Sciatic nerve (tissue), 2 donors: Measurements from ENCODE around the gene GNGT2. TPM values are rescaled to one million over a fixed set of nuclear protein-coding genes. Genes with fewer than 3 reads are reported as not detected.
A peak's percentile ranks its signal among the peaks of the same experiment; 100 is the strongest.

Source experiments
- ATAC-seq: fragments of 200-7000 bp; cut with Tn5 transposase; one replicate; pipeline ENCODE4 v1.9.1; 2020; ENCODE audit warnings: mild to moderate bottlenecking, moderate library complexity
- DNase-seq: peaks from one replicate; pipeline ENCODE4 v3.0.0-alpha.2; 2020; ENCODE audit warnings: low spot score
- intact Hi-C: fragments of 100-400 bp; cut with DNase I; formaldehyde crosslinking; loops from one replicate; pipeline ENCODE4 v1.14.2; 2022
- total RNA-seq: library from RNA; stranded (reverse); fragmentation: NEBNext Ultra II Directional; extraction: Animal tissue kit (Norgen Biotek cat#: 25700); gene quantifications from one replicate; pipeline ENCODE4 v1.2.1, GENCODE V29; 2021
- donor health status: DM: no; HTN: no; CAD: no.
- donor health status: DM: no; HTN: no; CAD: no.

Gene GNGT2
- total RNA-seq, result 1.3 TPM

DNA sequence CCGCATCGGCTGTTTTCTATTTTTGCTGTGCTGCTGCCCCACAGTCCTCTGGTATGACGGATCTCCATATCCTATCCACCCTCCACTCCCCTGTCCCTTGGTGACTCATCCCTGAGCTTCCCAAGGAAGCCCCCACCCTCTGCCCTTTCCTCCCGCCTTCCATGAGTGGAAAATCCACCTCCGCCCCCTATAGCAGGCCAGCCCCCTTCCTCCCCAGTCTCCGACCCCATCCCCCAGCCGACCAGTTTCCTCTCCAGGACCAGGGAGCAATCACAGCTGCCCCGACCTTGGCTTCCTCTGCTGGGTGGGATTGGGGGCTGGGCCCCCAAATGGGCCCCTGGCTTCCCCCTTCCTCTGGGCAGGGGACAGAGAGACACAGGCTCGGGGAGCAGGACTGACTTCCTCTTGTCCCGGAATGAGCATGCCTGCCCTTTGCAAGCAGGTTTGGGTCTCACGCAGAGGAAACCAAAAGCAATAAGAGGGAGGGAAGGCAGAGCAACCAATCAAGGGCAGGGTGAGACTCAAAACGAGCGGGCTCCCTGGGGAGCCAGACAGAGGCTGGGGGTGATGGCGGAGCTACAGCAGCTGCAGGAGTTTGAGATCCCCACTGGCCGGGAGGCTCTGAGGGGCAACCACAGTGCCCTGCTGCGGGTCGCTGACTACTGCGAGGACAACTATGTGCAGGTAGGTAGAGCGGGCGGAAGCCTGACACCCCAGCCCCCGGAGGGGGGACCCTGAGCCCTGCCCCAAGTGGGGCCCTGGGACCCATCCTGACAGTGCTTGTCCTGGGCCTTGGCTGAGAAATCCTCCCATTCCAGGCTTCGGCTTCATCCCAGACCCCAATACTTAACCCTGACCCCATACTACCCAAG is at the start of gene GNGT2, which contains the start of gene ABI3:
Gene GNGT2 (minus strand): TSS at position 417 of the 872 bp plus-strand sequence. CDS start 3,152 bp downstream, outside the sequence.
Gene ABI3 (plus strand): TSS at position 550 of the 872 bp plus-strand sequence. CDS start 18 bp downstream, at position 568.
- ATAC-seq (peak; percentile 78), DNase-seq (no peak)
- intact Hi-C loops, result no loop called here

DNA sequence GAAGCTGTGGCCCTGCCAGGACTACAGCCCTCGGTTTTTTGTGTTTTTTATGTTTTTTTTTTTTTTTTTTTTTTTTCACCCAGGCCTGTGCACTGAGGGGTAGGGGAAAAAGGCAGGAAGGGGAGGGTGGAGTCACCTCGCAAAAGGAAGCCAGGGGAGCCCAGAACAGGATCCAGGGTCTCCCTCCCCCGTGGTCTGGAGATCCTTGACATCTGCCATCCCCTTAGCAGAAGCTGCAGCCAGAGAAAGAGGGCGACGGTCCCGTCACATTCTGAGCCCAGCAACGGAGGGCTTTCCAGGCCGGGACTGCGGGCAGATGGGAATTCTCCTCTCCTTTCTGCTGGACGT is 49.3 kb upstream of the GNGT2 start:
- DNase-seq (no peak), ATAC-seq (peak; percentile 16)
- intact Hi-C loops, result no loop called here

DNA sequence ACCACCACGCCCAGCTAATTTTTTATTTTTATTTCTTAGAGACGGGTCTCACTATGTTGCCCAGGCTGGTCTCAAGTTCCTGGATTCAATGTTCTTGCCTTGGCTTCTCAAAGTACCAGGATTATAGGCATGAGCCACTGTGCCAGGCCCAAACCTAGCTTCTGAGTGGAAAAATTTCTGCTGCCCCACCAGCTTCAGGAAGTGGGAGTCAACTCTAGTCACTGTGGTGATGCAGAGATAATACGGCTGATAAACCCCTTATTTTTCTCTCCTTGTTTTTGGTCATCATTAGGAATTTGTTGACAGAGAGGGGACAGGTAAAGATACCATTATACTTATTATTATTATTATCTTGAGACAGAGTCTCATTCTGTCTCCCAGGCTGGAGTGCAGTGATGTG is 48.0 kb upstream of the GNGT2 start:
- ATAC-seq (no peak), DNase-seq (no peak)
- intact Hi-C loops, result no loop called here

DNA sequence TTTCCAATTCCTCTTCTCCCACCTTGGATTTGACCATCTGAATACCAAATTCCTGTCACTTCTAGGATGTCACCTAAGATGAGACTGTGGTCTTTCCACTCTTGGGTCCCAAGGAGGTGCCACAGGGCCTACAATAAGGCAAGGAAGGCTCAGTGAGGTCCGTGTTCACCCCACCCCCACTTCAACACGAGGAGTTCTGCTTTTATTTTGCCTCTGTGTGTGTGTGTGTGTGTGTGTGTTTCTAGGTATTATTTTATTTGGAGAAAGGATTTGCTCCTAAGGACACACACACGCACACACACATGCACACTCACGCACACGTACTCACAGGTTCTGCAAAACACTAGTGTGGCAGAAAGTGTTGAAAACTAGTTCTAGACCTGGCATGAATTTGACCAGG is 44.8 kb upstream of the GNGT2 start:
- no peak for DNase-seq
- no peak for ATAC-seq
- intact Hi-C loops, result no loop called here

DNA sequence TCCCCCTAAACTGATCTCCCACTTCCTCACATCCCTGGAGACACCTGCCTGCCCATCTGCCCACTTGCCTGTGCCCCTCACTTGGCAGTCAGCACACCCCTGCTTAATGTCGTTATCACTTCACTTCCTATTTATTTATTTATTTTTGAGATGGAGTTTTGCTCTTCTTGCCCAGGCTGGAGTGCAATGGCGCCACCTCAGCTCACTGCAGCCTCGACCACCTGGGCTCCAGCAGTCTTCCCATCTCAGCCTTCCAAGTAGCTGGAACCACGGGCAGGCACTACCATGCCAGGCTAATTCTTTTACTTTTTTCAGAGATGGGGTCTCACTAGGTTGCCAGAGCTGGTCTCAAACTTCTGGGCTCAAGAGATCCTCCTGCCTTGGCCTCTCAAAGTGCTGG is 43.7 kb upstream of the GNGT2 start:
- DNase-seq, result no peak
- intact Hi-C loops, result no loop called here
- ATAC-seq, result no peak

DNA sequence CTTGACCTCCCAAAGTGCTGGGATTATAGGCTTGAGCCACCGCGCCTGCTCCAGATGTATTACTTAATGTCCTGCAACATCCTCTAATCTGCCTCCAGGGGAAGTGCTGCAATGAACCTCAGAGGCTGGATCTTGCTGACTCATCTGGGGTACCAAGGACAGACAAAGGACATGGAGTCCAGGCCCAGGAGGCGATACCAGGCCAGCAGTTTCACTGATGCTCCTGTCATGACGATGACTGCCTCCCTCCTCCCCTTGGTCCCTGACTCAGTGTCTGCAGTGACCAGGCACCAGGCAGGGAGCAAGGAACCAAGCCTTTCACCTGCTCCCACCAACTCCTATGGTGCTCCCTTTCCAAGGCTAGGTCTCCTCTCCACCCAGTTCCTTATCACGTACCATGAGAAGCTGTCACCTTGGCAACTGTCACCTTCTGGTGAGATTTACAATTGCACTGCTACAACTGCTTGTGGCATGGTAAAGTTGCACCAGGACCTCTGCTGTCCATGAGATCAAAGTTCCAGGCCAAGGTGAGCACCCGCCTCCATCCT is 41.8 kb upstream of the GNGT2 start:
- DNase-seq (no peak), ATAC-seq (no peak)
- intact Hi-C loops, result no loop called here

DNA sequence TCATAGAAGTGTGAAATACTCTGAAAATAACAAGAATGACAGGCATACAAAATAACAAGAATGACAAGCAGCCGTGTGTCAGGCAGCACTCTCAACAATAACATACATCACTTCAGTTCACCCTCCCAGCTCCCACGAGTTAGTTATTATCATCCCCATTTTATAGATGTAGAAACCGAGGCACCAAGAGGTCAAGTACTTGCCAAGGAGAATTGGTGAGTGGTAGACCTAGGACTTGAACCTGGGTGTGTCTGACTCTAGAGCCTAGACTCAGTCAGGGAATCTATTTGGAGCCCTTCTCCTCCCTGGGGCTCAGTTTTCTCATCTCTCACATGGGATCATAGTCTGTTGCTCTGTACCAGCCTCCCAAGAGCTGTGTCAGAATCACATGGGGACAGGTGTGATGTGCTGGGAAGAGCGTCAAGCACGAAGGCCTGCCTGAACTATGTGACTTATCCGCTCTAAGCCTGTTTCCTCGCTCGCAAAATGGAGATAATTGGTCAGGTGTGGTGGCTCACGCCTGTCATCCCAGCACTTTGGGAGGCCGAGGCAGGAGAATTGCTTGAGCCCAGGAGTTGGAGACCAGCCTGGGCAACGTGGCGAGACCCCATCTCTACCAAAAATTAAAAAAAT is 39.6 kb upstream of the GNGT2 start:
- DNase-seq (no peak), ATAC-seq (no peak)
- intact Hi-C loops, result no loop called here

DNA sequence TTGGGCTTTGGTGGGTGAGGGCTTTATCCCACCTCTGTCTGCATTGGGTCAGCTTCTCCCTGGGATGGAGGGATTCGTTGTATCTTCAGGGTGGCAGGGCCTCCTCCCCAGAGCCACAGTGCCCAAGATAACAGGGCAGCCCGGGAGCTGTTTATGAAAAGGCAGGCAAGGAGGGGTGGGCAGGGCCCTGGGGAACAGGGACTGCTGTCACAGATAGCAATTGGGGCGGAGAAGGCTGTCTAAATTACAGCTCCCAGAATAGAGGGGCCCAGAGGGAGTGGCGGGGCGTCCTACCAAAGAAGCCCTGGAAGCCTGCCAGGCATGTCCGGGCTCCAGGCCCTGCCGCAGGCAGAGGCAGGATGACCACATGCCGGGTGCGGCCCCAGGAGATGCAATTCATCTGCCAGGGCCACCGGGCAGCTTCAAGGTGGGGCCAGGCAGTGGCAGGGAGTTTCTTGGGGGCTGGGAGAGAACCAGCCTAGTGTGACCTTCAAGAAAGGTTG is 39.0 kb upstream of the GNGT2 start:
- DNase-seq, result no peak
- intact Hi-C loops, result no loop called here
- ATAC-seq, result peak; percentile 34

DNA sequence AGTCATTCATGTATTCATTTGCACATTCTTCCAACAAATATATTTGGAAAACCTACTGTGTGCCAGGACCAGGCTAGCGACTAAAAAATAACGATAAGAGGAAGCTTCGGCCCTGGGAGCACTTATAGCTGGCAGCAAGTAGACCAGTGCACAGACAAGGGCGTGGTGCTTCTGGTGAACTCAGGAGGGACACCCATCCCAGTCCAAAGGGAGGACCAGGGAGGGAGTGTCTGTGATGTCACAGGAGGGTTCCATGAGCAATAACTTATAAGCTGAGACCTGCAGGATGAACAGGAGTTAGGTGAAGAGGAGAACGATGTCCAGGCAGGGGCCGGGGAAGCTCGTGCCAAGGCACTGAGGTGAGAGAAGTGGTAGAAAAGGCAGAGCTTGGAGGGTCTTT is 37.6 kb upstream of the GNGT2 start:
- intact Hi-C loops, result no loop called here
- ATAC-seq (no peak), DNase-seq (no peak)

DNA sequence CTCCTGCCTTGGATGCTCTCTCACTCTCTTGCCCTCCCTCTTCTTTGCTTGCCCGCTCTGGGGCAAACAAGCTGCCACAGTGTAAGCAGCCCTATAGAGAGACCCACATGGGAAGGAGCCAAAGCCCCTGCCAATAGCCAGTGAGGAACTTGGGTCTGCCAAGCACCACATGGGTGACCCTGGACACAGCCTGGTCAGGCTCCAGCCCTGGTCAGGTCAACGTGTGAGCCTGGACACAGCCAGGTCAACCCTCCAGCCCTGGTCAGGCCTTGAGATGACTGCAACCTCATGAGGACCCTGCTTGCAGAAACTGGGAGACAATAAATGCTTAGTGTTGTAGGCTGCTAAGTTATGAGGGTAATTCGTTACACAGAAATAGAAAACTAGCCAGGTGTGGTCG is 34.5 kb upstream of the GNGT2 start:
- DNase-seq (no peak), ATAC-seq (no peak)
- intact Hi-C loops, result no loop called here

DNA sequence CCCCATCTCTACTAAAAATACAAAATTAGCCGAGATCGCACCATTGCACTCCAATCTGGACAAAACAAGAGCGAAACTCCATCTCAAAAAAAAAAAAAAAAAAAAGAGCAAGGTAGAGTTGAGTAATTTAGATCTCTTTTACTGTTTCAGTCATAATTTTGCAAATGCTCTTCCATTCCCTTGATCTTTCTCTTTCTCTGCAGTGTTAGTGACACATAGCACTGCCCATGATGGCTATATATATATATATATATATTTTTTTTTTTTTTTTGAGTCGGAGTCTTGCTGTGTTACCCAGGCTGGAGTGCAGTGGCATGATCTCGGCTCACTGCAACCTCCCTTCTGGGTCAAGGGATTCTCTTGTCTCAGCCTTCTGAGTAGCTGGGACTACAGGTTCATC is 32.4 kb upstream of the GNGT2 start:
- intact Hi-C loops, result no loop called here
- ATAC-seq (no peak), DNase-seq (no peak)

DNA sequence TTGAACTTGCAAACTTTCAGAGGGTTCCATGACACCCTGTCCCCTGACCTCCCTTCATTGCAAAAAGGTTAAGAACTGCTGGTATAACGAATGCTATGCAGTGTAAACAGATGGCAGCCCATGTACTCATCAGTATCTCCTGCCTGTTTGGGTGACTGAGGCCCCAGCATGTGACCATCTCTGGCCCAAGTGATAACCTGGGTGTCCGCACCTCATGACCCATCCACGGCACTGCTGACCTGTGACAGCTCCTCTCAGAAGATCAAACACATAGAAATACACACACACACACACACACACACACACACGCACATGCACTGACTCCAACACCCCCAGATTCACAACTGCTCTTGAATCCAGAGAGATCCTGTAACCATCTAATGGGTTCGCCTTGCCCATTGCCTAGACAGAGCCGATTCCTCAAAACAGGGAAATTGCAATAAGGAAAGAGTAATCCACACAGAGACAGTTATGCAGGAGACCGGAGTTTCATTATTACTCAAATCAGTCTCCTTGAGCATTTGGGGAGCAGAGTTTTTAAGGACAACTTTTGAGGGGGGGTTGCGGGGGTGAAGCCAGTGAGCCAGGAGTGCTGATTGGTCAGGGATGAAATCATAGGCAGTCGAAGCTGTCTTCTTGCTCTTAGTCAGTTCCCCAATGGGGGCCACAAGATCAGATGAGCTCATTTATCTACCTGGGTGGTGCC is 31.5 kb upstream of the GNGT2 start:
- DNase-seq, result no peak
- intact Hi-C loops, result no loop called here
- no peak for ATAC-seq

DNA sequence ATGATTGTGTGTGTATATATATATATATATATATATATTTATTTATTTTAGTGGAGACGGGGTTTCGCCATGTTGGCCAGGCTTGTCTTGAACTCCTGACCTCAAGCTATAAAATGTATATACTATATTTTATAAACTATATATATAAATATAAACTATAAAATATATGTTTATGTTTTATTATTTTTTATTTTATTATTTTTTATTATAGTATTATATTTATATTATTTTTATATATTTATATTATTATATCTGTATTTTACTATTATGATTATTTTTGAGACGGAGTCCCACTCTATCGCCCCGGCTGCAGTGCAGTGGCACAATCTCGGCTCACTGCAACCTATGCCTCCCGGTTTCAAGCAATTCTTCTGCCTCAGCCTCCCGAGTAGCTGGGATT is 30.7 kb upstream of the GNGT2 start:
- intact Hi-C loops, result no loop called here
- DNase-seq (no peak), ATAC-seq (no peak)

DNA sequence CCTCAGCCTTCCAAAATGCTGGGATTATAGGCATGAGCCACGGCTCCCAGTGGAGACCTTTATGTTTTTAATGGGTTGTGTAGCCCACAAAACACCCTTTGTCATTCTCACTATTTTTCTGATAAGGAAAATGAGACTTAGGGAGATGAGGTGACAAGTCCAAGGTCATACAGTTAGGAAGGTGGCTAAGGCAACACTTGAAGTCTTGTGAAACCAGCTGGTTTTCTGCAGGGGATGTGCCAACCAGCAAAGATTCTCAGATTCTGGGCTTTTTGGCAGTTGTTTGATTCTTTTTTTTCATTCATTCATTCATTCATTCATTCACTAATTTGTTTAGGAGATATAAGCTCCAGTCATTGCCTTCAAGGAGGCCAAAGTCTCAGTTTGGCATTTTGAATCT is 30.2 kb upstream of the GNGT2 start:
- DNase-seq (no peak), ATAC-seq (no peak)
- intact Hi-C loops, result no loop called here

DNA sequence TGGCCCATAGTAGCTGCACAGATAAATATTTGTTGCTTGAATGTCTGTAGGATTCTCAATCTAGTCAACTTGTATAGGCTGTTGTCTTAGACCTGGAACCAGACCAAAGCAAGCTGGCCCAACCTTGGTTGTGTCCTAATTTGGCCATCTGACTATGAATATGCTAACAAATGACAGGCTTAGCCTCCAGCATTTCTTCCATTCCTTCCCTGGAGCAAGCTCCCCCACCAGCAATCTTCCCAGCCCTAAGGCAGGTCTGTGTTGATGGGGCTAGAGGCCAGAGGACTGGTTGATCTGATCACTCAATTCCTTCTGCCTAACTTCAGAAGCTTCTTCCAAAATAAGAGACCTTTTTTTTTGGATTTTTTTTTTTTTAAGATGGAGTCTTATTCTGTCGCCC is 29.6 kb upstream of the GNGT2 start:
- DNase-seq, result no peak
- intact Hi-C loops, result no loop called here

DNA sequence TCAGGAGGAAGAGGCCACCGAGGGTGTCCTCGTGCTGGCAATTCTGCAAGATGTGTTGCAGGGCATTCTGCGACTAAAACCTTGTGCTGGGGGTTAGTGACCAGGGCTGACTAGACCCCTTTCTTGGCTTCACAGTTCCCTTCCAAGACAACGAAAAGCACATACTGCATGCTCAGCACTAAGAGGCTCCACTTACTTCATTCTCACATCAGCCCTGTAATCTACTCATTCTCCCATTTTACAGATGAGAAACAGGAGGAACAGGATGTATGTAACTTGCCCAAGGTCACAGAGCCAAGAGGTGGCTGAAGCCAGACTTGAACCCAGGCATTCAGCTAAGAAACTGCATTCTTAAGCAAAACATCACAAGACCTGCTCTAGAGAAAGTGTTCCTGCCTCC is 25.5 kb upstream of the GNGT2 start:
- intact Hi-C loops, result no loop called here
- no peak for ATAC-seq
- DNase-seq, result no peak

More for the DNA sequence above, 29.6 kb upstream of the GNGT2 start:
- ATAC-seq, result no peak

DNA sequence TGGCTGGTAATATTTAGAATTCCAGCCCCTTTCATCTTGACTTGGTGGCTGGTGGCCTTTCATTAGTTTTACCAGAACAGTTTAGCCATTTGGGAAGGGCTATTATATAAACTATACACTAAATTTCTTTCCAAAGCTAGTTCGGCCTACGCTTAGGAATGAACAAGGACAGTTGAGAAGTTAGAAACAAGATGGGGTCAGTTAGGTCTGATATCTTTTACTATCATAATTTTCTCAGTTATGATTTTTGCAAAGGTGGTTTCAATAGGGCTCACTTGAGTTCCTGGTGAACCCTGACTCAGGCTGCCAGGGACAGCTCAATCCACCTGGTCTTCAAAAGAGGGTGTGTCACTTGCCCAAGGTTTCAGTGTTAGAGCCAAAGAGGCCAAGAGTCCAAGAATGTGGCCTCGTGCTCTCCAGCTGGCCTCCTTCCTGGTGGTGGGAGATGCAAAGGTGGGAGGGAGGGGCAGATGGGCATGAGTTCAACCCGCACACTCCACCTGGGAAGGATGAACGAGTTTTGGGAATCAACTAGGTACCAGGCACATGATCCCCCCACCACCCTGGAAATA is 24.2 kb upstream of the GNGT2 start:
- ATAC-seq (no peak), DNase-seq (no peak)
- intact Hi-C loops, result no loop called here

DNA sequence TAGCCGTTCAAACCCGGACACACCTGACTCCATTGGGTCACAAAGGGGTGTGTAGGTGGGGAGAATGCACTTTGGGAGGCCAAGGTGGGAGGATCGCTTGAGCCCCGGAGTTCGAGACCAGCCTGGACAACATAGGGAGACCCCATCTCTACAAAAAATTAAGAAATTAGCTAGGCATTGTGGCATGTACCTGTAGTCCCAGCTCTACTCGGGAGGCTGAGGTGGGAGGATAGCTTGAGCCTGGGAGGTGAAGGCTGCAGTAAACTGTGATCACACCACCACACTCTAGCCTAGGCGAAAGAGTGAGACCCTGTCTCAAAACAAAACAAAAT is 21.2 kb upstream of the GNGT2 start:
- ATAC-seq (no peak), DNase-seq (no peak)
- intact Hi-C loops, result no loop called here
